Activated CD8-positive, alpha-beta T cell treated with anti-CD3 and anti-CD28 coated beads, Interleukin-2, amount 10 ng/mL, durations not matched to agents 7 days and 5 days (primary cell): ENCODE data around the gene TANK. TPM values are rescaled to one million over a fixed set of nuclear protein-coding genes. Genes with fewer than 3 reads are reported as not detected.

Experiments
- ATAC-seq: fragments of 150-1000 bp; cut with Tn5 transposase; one replicate; pipeline ENCODE4 v1.10.0; 2021; ENCODE audit warnings: moderate library complexity
- CTCF ChIA-PET: fragments of 350-600 bp; sonication (Branson Sonifier 250); formaldehyde crosslinking; loops from one replicate; lab custom pipeline; 2021; ENCODE audit warnings: antibody characterized with exemption; lab: Charles Lee
- POLR2A ChIA-PET: fragments of 350-600 bp; sonication (Branson Sonifier 250); formaldehyde crosslinking; loops from one replicate; lab custom pipeline; 2021; ENCODE audit warnings: antibody characterized with exemption; lab: Charles Lee
- DNase-seq: peaks from one replicate; pipeline ENCODE4 v3.0.0-alpha.2; 2020
- H3K27ac Mint-ChIP-seq: one replicate; pipeline ENCODE4 v1.8.0; 2021; ENCODE audit warnings: mild to moderate bottlenecking, mixed read lengths
- H3K27me3 Mint-ChIP-seq: one replicate; pipeline ENCODE4 v1.8.0; 2021; ENCODE audit warnings: low read depth, mixed read lengths
- H3K36me3 Mint-ChIP-seq: one replicate; pipeline ENCODE4 v1.8.0; 2021; ENCODE audit warnings: low read depth, mixed read lengths
- H3K4me1 Mint-ChIP-seq: one replicate; pipeline ENCODE4 v1.8.0; 2021; ENCODE audit warnings: low read depth, mixed read lengths
- H3K4me3 Mint-ChIP-seq: one replicate; pipeline ENCODE4 v1.8.0; 2021; ENCODE audit warnings: mild to moderate bottlenecking, mixed read lengths
- H3K9me3 Mint-ChIP-seq: one replicate; pipeline ENCODE4 v1.8.0; 2022; ENCODE audit warnings: mixed read lengths; ENCODE audit not compliant: insufficient read depth
- total RNA-seq, 2 experiments: library from RNA; stranded (reverse); gene quantifications; one replicate each; pipeline ENCODE4 v1.2.3, GENCODE V29; 2021

The TANK gene
- total RNA-seq, 2 experiments from 2014 or later = 68.2 to 71.6 TPM

GRCh38 chr2:161134547-161135518 lies 25.4 kb upstream of the TANK start:
- Mint-ChIP-seq H3K27me3 (peaks cover 2% of the 10 kb centered on the region), H3K36me3 (peaks cover 2% of the 10 kb centered on the region), H3K4me1 (peaks cover 32% of the 10 kb centered on the region), H3K4me3 (no peak overlapping the region), H3K9me3 (no peaks in the 10 kb centered on the region), H3K27ac (peak overlapping the region; percentile 8)
- CTCF ChIA-PET = interaction anchor here (1.0 to 2.9 kb wide), 3 partner anchors 27 to 71 kb away, joined by 3 to 16 read pairs (median 7); no protein-coding TSS in a partner anchor
- POLR2A ChIA-PET = interaction anchor here (0.6 to 0.9 kb wide), 3 partner anchors 26 to 68 kb away, joined by 3 to 5 read pairs (median 4); no protein-coding TSS in a partner anchor
- no peak for ATAC-seq
- DNase-seq = no peak

- CTCF ChIA-PET = interaction anchor here (0.6 to 2.9 kb wide), 7 partner anchors 11 to 114 kb away, joined by 3 to 16 read pairs (median 4); no protein-coding TSS in a partner anchor
- Mint-ChIP-seq H3K36me3 (peaks cover 2% of the 10 kb centered on the region), H3K4me1 (peaks cover 42% of the 10 kb centered on the region), H3K27ac (peak overlapping the region; percentile 84), H3K4me3 (peak overlapping the region; percentile 84), H3K27me3 (no peaks in the 10 kb centered on the region), H3K9me3 (no peaks in the 10 kb centered on the region)
- ATAC-seq (no peak), DNase-seq (no peak)
- POLR2A ChIA-PET = interaction anchor here (0.5 to 1.7 kb wide), 10 partner anchors 21 to 650 kb away, joined by 3 to 6 read pairs (median 4); partner anchors contain the start of gene TANK
These were observed 24.2 kb upstream of the TANK start for GRCh38 chr2:161135951-161136593.

- CTCF ChIA-PET = interaction anchor here (0.6 to 2.9 kb wide), 6 partner anchors 12 to 114 kb away, joined by 3 to 16 read pairs (median 4); no protein-coding TSS in a partner anchor
These were observed 23.4 kb upstream of the TANK start for GRCh38 chr2:161136696-161137324.

GRCh38 chr2:161138429-161138828 lies 21.8 kb upstream of the TANK start:
- H3K27ac Mint-ChIP-seq = peak overlapping the region; percentile 72
- no peaks in the 10 kb centered on the region for H3K27me3 Mint-ChIP-seq
- CTCF ChIA-PET = interaction anchor here (0.8 to 3.7 kb wide), 5 partner anchors 11 to 85 kb away, joined by 3 to 19 read pairs (median 3); no protein-coding TSS in a partner anchor
- H3K36me3 Mint-ChIP-seq = peaks cover 17% of the 10 kb centered on the region
- H3K4me3 Mint-ChIP-seq = peak overlapping the region; percentile 78
- H3K4me1 Mint-ChIP-seq = peaks cover 59% of the 10 kb centered on the region
- ATAC-seq = peak; percentile 50
- no peaks in the 10 kb centered on the region for H3K9me3 Mint-ChIP-seq
- POLR2A ChIA-PET = interaction anchor here (1.0 to 1.6 kb wide), 3 partner anchors 23 to 31 kb away, joined by 4 to 9 read pairs (median 7); partner anchors contain the start of gene TANK
- peak; percentile 28 for DNase-seq

More at GRCh38 chr2:161136696-161137324, 23.4 kb upstream of the TANK start:
- H3K36me3 Mint-ChIP-seq = peaks cover 9% of the 10 kb centered on the region
- peak overlapping the region; percentile 84 for H3K27ac Mint-ChIP-seq
- H3K4me3 Mint-ChIP-seq = peak overlapping the region; percentile 84
- H3K4me1 Mint-ChIP-seq = peaks cover 49% of the 10 kb centered on the region
- DNase-seq (peak; percentile 31), ATAC-seq (peak; percentile 78)
- no peaks in the 10 kb centered on the region for H3K9me3 Mint-ChIP-seq
- POLR2A ChIA-PET = interaction anchor here (0.5 to 1.7 kb wide), 6 partner anchors 20 to 651 kb away, joined by 3 to 6 read pairs (median 5); partner anchors contain the start of gene TANK
- no peaks in the 10 kb centered on the region for H3K27me3 Mint-ChIP-seq

GRCh38 chr2:161139098-161139987 lies 20.9 kb upstream of the TANK start:
- H3K9me3 Mint-ChIP-seq = peaks cover 2% of the 10 kb centered on the region
- peak overlapping the region; percentile 67 for H3K27ac Mint-ChIP-seq
- peak overlapping the region; percentile 78 for H3K4me3 Mint-ChIP-seq
- peaks cover 23% of the 10 kb centered on the region for H3K36me3 Mint-ChIP-seq
- ATAC-seq (peak; percentile 55), DNase-seq (no peak)
- ChIA-PET POLR2A (interaction anchor here (0.8 to 1.6 kb wide), 3 partner anchors 22 to 27 kb away, joined by 3 to 9 read pairs (median 7); partner anchors contain the start of gene TANK), CTCF (interaction anchor here (1.0 to 3.7 kb wide), 5 partner anchors 14 to 84 kb away, joined by 3 to 19 read pairs (median 3); no protein-coding TSS in a partner anchor)
- H3K4me1 Mint-ChIP-seq = peaks cover 66% of the 10 kb centered on the region
- no peaks in the 10 kb centered on the region for H3K27me3 Mint-ChIP-seq

GRCh38 chr2:161141033-161141432 lies 19.2 kb upstream of the TANK start:
- ATAC-seq (no peak), DNase-seq (peak; percentile 33)
- CTCF ChIA-PET = interaction anchor here (3.7 kb wide), 1 partner anchor 77 kb away, joined by 19 read pairs; no protein-coding TSS in a partner anchor
- peaks cover 67% of the 10 kb centered on the region for H3K4me1 Mint-ChIP-seq
- peaks cover 36% of the 10 kb centered on the region for H3K36me3 Mint-ChIP-seq
- POLR2A ChIA-PET = no interaction called here
- H3K27me3 Mint-ChIP-seq = no peaks in the 10 kb centered on the region
- H3K27ac Mint-ChIP-seq = no peak overlapping the region
- H3K4me3 Mint-ChIP-seq = peak overlapping the region; percentile 20
- peaks cover 5% of the 10 kb centered on the region for H3K9me3 Mint-ChIP-seq

- Mint-ChIP-seq H3K4me3 (no peak overlapping the region), H3K4me1 (peaks cover 32% of the 10 kb centered on the region), H3K27me3 (no peaks in the 10 kb centered on the region), H3K36me3 (peaks cover 77% of the 10 kb centered on the region), H3K9me3 (peaks cover 38% of the 10 kb centered on the region), H3K27ac (no peak overlapping the region)
- POLR2A ChIA-PET = no interaction called here
- CTCF ChIA-PET = no interaction called here
- no peak for DNase-seq
- no peak for ATAC-seq
These were observed 13.9 kb upstream of the TANK start for GRCh38 chr2:161146209-161146775.

- Mint-ChIP-seq H3K9me3 (peaks cover 45% of the 10 kb centered on the region), H3K4me3 (no peak overlapping the region), H3K36me3 (peaks cover 77% of the 10 kb centered on the region), H3K27ac (no peak overlapping the region), H3K4me1 (peaks cover 25% of the 10 kb centered on the region), H3K27me3 (no peaks in the 10 kb centered on the region)
- ChIA-PET POLR2A (no interaction called here), CTCF (no interaction called here)
- no peak for ATAC-seq
- DNase-seq = no peak
These were observed 13.2 kb upstream of the TANK start for GRCh38 chr2:161146996-161147395.

- H3K4me3 Mint-ChIP-seq = no peak overlapping the region
- ChIA-PET POLR2A (no interaction called here), CTCF (no interaction called here)
- DNase-seq (no peak), ATAC-seq (no peak)
- no peaks in the 10 kb centered on the region for H3K27me3 Mint-ChIP-seq
- no peak overlapping the region for H3K27ac Mint-ChIP-seq
- peaks cover 19% of the 10 kb centered on the region for H3K4me1 Mint-ChIP-seq
- peaks cover 52% of the 10 kb centered on the region for H3K9me3 Mint-ChIP-seq
- peaks cover 78% of the 10 kb centered on the region for H3K36me3 Mint-ChIP-seq
These were observed 12.4 kb upstream of the TANK start for GRCh38 chr2:161147856-161148255.

- peaks cover 15% of the 10 kb centered on the region for H3K4me1 Mint-ChIP-seq
- no peak overlapping the region for H3K4me3 Mint-ChIP-seq
- ChIA-PET POLR2A (no interaction called here), CTCF (no interaction called here)
- no peak for DNase-seq
- ATAC-seq = no peak
- peaks cover 52% of the 10 kb centered on the region for H3K9me3 Mint-ChIP-seq
- no peaks in the 10 kb centered on the region for H3K27me3 Mint-ChIP-seq
- H3K36me3 Mint-ChIP-seq = peaks cover 72% of the 10 kb centered on the region
- no peak overlapping the region for H3K27ac Mint-ChIP-seq
These were observed 9.5 kb upstream of the TANK start for GRCh38 chr2:161150704-161151103.
